GM18498 (cell line): ENCODE measurements around the gene FOXG1.

Experiments used
- ATAC-seq: cut with Tn5 transposase; IDR thresholded peaks from one replicate; pipeline ENCODE4 v1.9.1; 2021; ENCODE audit warnings: mild to moderate bottlenecking, moderate library complexity; ENCODE audit not compliant: unreplicated experiment

FOXG1 gene

GRCh38 chr14:28774764-28775735, 8.5 kb downstream of the FOXG1 start:
- ATAC-seq = no peak

- ATAC-seq = no peak
Measured at GRCh38 chr14:28776482-28777266, 10.1 kb downstream of the FOXG1 start.

GRCh38 chr14:28777471-28778137, 11.0 kb downstream of the FOXG1 start:
- ATAC-seq = no peak

GRCh38 chr14:28778138-28779117, 11.8 kb downstream of the FOXG1 start:
- ATAC-seq = no peak

- ATAC-seq = no peak
Measured at GRCh38 chr14:28779456-28779855, 12.9 kb downstream of the FOXG1 start.

- ATAC-seq = no peak
Measured at GRCh38 chr14:28780843-28781820, 14.5 kb downstream of the FOXG1 start.

- no peak for ATAC-seq
Measured at GRCh38 chr14:28782301-28782700, 15.7 kb downstream of the FOXG1 start.

- ATAC-seq = no peak
Measured at GRCh38 chr14:28783664-28784063, 17.1 kb downstream of the FOXG1 start.

GRCh38 chr14:28784096-28785048, 17.8 kb downstream of the FOXG1 start:
- ATAC-seq = no peak

GRCh38 chr14:28785096-28785952, 18.7 kb downstream of the FOXG1 start:
- ATAC-seq = no peak

- ATAC-seq = no peak
Measured at GRCh38 chr14:28807518-28807917, 40.9 kb downstream of the FOXG1 start.

GRCh38 chr14:28813810-28814209, 47.2 kb downstream of the FOXG1 start:
- ATAC-seq = no peak
